ENCODE measurements around the gene PGF.

PGF gene

DNA sequence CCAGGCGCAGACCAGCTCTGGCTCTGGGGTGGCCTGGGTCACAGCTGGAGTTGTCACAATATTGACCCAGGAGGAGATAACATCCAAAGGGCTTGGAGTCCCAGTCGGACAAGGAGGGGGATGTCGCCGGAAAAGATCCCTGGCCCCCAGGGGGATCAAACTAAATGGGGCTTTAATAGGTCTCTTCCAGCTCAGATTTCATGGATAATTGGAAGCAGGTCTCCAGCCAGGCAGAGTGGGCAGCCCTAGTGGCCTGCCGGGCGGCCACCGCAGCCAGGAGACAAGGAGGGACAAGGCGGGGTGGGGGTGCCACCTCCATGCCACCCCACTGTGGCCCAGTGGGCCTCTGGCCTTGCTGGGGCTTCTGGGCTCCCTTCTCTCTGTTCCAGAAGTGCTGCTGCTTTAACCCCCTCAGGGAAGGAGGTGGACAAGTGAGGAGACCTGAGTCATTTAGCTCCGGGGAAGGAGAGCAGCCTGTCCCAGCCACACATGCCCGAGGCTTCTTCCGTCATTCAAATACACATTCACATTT, 23.1 kb upstream of the PGF start:
- no peak overlapping the region for H3K4me3 ChIP-seq (ENCODE audit: control insufficient read depth, low read depth, low read length)
- no peak for DNase-seq (ENCODE audit: low read depth)
- TF ChIP-seq, protein P1, sequence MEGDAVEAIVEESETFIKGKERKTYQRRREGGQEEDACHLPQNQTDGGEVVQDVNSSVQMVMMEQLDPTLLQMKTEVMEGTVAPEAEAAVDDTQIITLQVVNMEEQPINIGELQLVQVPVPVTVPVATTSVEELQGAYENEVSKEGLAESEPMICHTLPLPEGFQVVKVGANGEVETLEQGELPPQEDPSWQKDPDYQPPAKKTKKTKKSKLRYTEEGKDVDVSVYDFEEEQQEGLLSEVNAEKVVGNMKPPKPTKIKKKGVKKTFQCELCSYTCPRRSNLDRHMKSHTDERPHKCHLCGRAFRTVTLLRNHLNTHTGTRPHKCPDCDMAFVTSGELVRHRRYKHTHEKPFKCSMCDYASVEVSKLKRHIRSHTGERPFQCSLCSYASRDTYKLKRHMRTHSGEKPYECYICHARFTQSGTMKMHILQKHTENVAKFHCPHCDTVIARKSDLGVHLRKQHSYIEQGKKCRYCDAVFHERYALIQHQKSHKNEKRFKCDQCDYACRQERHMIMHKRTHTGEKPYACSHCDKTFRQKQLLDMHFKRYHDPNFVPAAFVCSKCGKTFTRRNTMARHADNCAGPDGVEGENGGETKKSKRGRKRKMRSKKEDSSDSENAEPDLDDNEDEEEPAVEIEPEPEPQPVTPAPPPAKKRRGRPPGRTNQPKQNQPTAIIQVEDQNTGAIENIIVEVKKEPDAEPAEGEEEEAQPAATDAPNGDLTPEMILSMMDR (conservative IDR thresholded peaks at IDR 0.05; ENCODE audit: control insufficient read depth, insufficient read depth, low read depth, low read length) = no peak

DNA sequence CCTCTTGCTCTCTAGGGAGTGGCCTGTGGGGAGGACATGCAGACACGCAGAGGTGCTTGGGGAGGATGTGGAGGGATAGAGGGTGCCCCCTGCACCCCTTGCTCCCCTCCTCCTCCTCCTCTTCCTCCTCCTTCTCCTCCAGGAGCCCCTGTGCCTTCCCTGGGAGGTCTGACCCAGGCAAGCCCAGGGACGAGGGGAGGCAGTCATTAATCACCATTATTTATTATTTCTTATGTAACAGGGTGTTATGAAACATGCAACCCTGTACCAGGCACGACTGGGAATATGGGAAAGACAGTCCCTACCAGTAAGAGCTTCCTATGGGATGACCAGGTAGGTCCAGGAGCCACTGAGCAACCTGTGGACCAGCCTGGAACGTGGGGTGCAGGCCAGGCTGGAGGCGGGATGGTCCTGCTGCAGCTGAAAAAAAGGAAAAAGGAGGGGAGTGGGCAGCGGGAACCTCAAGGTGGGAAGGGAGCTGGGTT, 22.5 kb upstream of the PGF start:
- TF ChIP-seq, protein P1 (conservative IDR thresholded peaks at IDR 0.05; ENCODE audit: control insufficient read depth, insufficient read depth, low read depth, low read length) = no peak
- no peak overlapping the region for H3K4me3 ChIP-seq (ENCODE audit: control insufficient read depth, low read depth, low read length)
- DNase-seq (ENCODE audit: low read depth) = no peak

DNA sequence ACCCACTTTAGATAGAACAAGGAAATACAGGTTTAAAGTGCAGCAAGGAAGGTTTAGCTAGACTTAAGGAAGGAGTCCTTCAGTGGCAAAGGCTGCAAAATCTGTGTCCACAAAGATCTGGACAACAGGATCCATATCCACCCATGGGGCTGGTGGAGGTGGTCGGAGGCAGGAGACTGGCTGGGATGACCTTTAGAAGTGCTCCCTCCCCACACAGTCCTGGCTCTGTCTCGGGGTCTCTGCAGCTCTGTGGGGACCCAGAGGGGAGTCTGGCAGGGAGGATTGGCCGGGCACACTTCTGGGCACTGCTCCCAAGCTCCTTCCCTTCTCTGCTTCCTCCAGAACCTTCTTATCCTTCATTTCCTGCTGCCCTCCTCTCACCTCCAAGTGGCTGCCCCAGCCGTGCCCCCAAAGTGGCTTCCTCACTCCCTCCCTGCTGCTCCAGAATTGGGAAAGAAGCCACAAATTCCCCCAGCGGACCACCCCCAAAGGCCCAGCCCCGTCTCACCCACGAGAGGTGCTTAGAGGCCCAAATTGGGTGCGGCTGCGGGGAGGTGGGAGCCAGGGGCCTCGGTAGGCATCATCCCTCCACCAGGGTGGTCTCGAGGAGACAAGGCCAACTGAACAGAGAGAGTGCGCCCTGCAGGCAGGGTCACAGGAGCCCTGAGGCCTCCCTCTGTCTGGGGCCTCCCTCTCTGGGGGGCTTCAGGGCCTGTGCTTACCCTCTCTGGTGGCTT, 21.9 kb upstream of the PGF start:
- TF ChIP-seq, protein P1 (conservative IDR thresholded peaks at IDR 0.05; ENCODE audit: control insufficient read depth, insufficient read depth, low read depth, low read length) = no peak
- no peak for DNase-seq (ENCODE audit: low read depth)
- no peak overlapping the region for H3K4me3 ChIP-seq (ENCODE audit: control insufficient read depth, low read depth, low read length)

DNA sequence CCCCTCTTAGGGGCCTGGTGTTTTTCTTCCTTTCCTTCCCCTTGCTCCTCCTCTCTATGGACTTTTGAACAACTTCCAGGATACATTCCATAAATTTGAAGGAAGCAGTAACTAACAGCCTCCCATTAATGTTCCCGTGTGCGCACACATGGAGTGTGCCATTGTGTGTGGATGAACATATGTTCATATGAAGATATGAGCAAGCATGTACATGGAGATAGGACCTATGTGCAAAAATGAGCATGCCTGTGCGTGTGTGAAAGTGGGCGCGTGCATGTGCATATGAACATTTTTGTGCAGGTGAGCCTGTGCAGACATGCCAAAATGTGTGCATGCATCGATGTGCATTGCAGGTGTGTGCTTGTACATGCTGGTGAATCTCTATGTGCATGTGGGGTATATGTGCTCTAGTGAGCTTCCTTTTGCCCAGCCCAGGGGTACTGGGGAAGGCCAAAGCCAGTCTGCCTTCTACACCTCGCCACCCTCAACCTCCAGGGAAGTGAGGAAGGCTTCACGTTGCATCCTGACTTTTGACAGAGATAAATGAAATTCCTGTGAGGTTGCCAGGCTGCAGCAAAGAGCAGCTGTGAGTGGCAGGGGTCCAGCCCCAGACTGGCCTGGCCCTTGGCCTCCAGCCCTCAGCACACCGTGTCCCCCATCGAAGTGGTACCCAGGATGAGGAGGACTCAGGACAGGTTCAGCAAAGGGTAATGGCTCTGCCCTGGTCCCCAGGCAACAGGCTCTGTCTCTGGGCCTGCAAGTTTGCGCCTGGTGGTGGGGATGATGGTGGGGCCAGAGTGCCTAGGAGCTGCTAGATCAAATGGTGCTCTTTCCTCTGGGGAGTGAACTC, 21.1 kb upstream of the PGF start:
- TF ChIP-seq, protein P1 (conservative IDR thresholded peaks at IDR 0.05; ENCODE audit: control insufficient read depth, insufficient read depth, low read depth, low read length) = no peak
- H3K4me3 ChIP-seq (ENCODE audit: control insufficient read depth, low read depth, low read length) = no peak overlapping the region
- DNase-seq (ENCODE audit: low read depth) = no peak

DNA sequence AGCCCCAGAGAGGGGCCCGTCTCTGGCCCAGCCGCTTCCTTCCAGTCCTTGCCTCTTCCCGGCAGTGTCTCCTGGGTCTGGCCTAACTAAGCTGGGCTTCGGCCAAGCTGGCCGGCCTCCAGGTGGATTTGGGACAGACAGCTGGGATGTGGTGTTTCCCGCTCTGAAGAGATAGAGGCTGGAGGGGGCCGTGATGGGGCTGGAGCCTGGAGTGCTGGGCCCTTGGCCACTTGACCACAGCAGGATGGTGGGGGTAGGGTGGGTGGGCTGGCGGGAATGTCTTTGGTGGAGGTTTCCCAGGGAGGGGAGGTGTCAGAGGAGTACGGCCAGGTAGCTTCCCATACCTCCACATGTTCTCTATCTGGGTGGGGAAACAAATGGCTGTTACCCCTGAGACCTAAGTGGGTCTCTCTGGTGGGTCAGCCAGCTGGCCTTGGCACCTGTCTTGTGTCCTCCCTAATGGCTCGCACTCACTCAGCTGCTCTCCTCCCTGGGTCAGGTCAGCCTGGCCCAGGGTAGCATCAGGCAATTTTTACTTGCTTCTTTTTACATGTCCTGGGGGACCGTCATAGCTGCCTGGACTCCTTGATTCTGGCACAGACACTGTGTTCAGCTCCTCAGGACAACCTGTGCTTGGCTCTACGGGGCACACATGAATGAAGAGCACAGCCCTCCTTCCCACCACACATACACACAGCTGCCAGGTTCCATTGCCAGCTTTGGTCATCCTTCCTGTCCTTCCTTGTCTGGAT, 19.8 kb upstream of the PGF start:
- TF ChIP-seq, protein P1 (conservative IDR thresholded peaks at IDR 0.05; ENCODE audit: control insufficient read depth, insufficient read depth, low read depth, low read length) = no peak
- H3K4me3 ChIP-seq (ENCODE audit: control insufficient read depth, low read depth, low read length) = no peak overlapping the region
- peak; percentile 27 for DNase-seq (ENCODE audit: low read depth)

DNA sequence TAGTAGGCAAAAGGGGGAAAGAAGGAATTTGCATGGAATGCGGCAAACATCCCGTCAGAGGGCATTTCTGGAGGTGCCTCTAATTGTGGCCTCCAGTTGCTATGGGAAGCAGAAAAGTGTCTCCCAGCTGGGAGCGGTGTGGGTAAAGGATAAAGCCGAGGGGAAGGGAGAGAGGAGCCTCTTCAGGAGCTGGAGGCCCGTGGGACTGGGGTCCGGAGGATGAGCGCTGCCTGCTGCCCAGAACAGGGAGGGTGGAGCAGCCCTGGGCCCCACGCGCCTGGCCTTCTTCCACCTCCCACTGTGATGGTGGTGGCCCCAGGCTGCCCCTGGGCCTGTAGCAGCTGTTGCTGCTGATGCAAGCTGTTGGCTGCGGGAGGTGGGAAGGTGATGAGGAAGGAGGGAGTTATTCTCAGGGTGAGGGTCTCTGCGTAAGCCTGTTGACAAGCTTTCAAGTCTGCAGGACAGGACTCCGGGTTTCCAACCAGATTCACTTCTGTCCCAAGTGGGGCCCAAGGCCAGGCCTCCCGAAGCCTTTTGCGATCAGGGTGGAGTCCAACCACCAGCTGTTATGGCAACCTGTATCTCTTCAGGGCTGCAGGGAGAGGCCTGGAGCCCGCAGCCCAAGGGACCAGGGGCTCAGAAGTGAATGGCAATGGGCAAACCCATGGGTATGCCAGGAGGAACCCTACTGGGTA, 19.1 kb upstream of the PGF start:
- TF ChIP-seq, protein P1 (conservative IDR thresholded peaks at IDR 0.05; ENCODE audit: control insufficient read depth, insufficient read depth, low read depth, low read length) = no peak
- H3K4me3 ChIP-seq (ENCODE audit: control insufficient read depth, low read depth, low read length) = no peak overlapping the region
- DNase-seq (ENCODE audit: low read depth) = no peak
